ENCODE measurements around the gene PTCH1.

- TF ChIP-seq CTCF (optimal IDR thresholded peaks at IDR 0.05 in 1 of 3, IDR thresholded peaks at IDR 0.05 in 1 of 3, conservative IDR thresholded peaks at IDR 0.05 in 1 of 3; ENCODE audit: extremely low read depth in 1 of 3, insufficient read depth in 2 of 3, low read length in 3 of 3) (no peak), EZH2 (IDR thresholded peaks at IDR 0.05; ENCODE audit: low read length) (no peak)
These were observed 103.0 kb downstream of the PTCH1 start for GRCh38 chr9:95413793-95414192.

Measured in keratinocyte (primary cell).